ENCODE results near the gene DNM3. TPM values are rescaled to one million over a fixed set of nuclear protein-coding genes. Genes with fewer than 3 reads are reported as not detected.

DNM3 gene
- total RNA-seq, 1 donor: 0.72 TPM

GRCh38 chr1:172168597-172168872, 327.2 kb downstream of the DNM3 start:
- no peaks in the 10 kb centered on the region for H3K36me3 ChIP-seq (ENCODE audit: insufficient read depth, low read length)
- no peaks in the 10 kb centered on the region for H3K9me3 ChIP-seq (ENCODE audit: low read depth, low read length)
- no peak overlapping the region for H3K27ac ChIP-seq (ENCODE audit: low read depth, low read length)
- no peak overlapping the region for H2AFZ ChIP-seq (ENCODE audit: low read length)
- TF ChIP-seq CTCF (IDR thresholded peaks at IDR 0.05; ENCODE audit: extremely low read depth, low read depth, low read length): no peak
- no peaks in the 10 kb centered on the region for H4K20me1 ChIP-seq (ENCODE audit: insufficient read depth, low read length)
- no peaks in the 10 kb centered on the region for H3K27me3 ChIP-seq (ENCODE audit: insufficient read depth, low read length)
- H3K4me3 ChIP-seq (ENCODE audit: insufficient read depth, low read length): no peak overlapping the region
- no peak overlapping the region for H3K4me2 ChIP-seq (ENCODE audit: insufficient read depth, low read length)
- H3K4me1 ChIP-seq (ENCODE audit: insufficient read depth, low read length): peaks cover 23% of the 10 kb centered on the region
- no peaks in the 10 kb centered on the region for H3K79me2 ChIP-seq (ENCODE audit: insufficient read depth, low read length)
- no peak for DNase-seq (ENCODE audit: insufficient read length, low spot score, missing footprints)

GRCh38 chr1:172169836-172170235, 328.5 kb downstream of the DNM3 start:
- Histone ChIP-seq H3K27me3 (ENCODE audit: insufficient read depth, low read length) (no peaks in the 10 kb centered on the region), H3K9me3 (ENCODE audit: low read depth, low read length) (no peaks in the 10 kb centered on the region), H3K79me2 (ENCODE audit: insufficient read depth, low read length) (no peaks in the 10 kb centered on the region), H3K4me2 (ENCODE audit: insufficient read depth, low read length) (no peak overlapping the region), H4K20me1 (ENCODE audit: insufficient read depth, low read length) (no peaks in the 10 kb centered on the region), H3K27ac (ENCODE audit: low read depth, low read length) (no peak overlapping the region), H3K4me1 (ENCODE audit: insufficient read depth, low read length) (peaks cover 12% of the 10 kb centered on the region), H3K36me3 (ENCODE audit: insufficient read depth, low read length) (no peaks in the 10 kb centered on the region), H2AFZ (ENCODE audit: low read length) (no peak overlapping the region), H3K4me3 (ENCODE audit: insufficient read depth, low read length) (no peak overlapping the region)
- no peak for DNase-seq (ENCODE audit: insufficient read length, low spot score, missing footprints)
- no peak for TF ChIP-seq CTCF (IDR thresholded peaks at IDR 0.05; ENCODE audit: extremely low read depth, low read depth, low read length)

- H3K36me3 ChIP-seq (ENCODE audit: insufficient read depth, low read length): no peaks in the 10 kb centered on the region
- no peak for DNase-seq (ENCODE audit: insufficient read length, low spot score, missing footprints)
- no peak overlapping the region for H3K4me3 ChIP-seq (ENCODE audit: insufficient read depth, low read length)
- H3K9me3 ChIP-seq (ENCODE audit: low read depth, low read length): no peaks in the 10 kb centered on the region
- no peaks in the 10 kb centered on the region for H3K27me3 ChIP-seq (ENCODE audit: insufficient read depth, low read length)
- no peak overlapping the region for H2AFZ ChIP-seq (ENCODE audit: low read length)
- no peak overlapping the region for H3K4me2 ChIP-seq (ENCODE audit: insufficient read depth, low read length)
- TF ChIP-seq CTCF (IDR thresholded peaks at IDR 0.05; ENCODE audit: extremely low read depth, low read depth, low read length): no peak
- no peaks in the 10 kb centered on the region for H3K79me2 ChIP-seq (ENCODE audit: insufficient read depth, low read length)
- peaks cover 12% of the 10 kb centered on the region for H3K4me1 ChIP-seq (ENCODE audit: insufficient read depth, low read length)
- no peak overlapping the region for H3K27ac ChIP-seq (ENCODE audit: low read depth, low read length)
- no peaks in the 10 kb centered on the region for H4K20me1 ChIP-seq (ENCODE audit: insufficient read depth, low read length)
Observed at GRCh38 chr1:172172352-172172831, 331.1 kb downstream of the DNM3 start.

- H3K4me1 ChIP-seq (ENCODE audit: insufficient read depth, low read length): peaks cover 15% of the 10 kb centered on the region
- no peaks in the 10 kb centered on the region for H3K27me3 ChIP-seq (ENCODE audit: insufficient read depth, low read length)
- H2AFZ ChIP-seq (ENCODE audit: low read length): no peak overlapping the region
- H4K20me1 ChIP-seq (ENCODE audit: insufficient read depth, low read length): no peaks in the 10 kb centered on the region
- no peaks in the 10 kb centered on the region for H3K9me3 ChIP-seq (ENCODE audit: low read depth, low read length)
- H3K79me2 ChIP-seq (ENCODE audit: insufficient read depth, low read length): no peaks in the 10 kb centered on the region
- H3K4me2 ChIP-seq (ENCODE audit: insufficient read depth, low read length): no peak overlapping the region
- H3K36me3 ChIP-seq (ENCODE audit: insufficient read depth, low read length): no peaks in the 10 kb centered on the region
- no peak overlapping the region for H3K27ac ChIP-seq (ENCODE audit: low read depth, low read length)
- no peak overlapping the region for H3K4me3 ChIP-seq (ENCODE audit: insufficient read depth, low read length)
- TF ChIP-seq CTCF (IDR thresholded peaks at IDR 0.05; ENCODE audit: extremely low read depth, low read depth, low read length): no peak
- no peak for DNase-seq (ENCODE audit: insufficient read length, low spot score, missing footprints)
Observed at GRCh38 chr1:172176206-172176605, 334.9 kb downstream of the DNM3 start.

Data from osteoblast (primary cell).